Raji (cell line): ENCODE measurements around the gene SLC24A4.

Experiments
- POLR2A ChIP-seq: IDR thresholded peaks from 2 replicates; pipeline ENCODE4 v1.6.1; 2011; ENCODE audit warnings: low read depth, low read length, control low read depth; ENCODE audit not compliant: insufficient read depth

SLC24A4 gene

GRCh38 chr14:92308716-92309115, 14.2 kb upstream of the SLC24A4 start:
- TF ChIP-seq POLR2A = no peak

DNA sequence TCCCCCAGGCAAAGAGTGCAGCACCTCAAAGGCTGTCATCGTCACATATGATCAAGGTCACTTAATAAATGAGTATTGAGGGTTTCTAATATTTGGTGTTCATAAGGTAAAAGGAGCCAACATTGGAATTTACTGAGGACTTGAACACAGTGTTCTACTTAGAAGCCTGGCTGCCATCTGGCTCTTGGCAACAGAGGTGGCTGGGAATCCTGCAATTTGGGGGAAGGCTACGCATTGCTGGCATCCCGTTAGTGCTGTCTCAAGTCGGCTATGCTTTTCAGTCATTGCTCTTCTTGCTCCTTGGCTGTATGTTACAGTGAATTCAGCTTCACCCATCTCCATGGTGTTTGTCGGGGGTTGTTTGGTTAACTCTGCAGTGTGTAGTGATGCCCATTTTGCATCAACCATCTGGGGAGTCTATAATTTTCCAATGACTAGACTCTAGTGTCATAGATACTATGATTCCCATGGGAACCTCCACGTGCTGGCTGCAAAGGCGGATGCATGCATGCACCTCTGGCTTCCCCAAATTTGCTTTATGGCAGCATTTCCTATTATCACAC, 12.9 kb upstream of the SLC24A4 start:
- no peak for TF ChIP-seq POLR2A

DNA sequence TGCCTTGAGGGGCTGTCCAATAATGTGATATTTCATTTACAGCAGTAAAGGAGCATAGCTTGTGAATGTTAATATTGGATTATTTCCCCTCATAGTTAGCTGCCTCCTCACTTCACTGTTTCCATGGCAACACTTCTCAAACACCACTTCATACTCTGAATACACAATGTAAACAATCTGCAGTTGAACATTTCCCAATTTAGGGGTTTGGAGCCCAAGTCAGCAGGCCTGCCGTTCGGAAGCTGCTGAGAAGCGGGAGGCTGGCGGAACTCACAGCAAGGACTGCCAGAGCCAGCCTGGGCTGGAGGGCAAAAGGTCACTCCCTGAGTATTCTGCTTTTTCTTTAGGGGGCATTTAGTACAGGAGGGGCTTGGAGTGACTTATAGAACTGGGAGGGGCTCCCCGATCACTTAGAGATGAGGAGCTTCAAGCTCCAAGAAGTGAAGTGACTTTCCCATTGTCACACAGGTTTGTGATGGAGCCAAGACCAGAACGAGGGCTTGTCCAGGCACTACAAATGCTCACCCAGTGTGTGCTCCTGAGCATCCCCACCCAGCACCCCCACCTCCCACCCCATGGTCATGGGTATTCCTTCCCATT, 12.1 kb upstream of the SLC24A4 start:
- no peak for TF ChIP-seq POLR2A

- no peak for TF ChIP-seq POLR2A
These were observed 8.8 kb upstream of the SLC24A4 start for GRCh38 chr14:92314182-92314581.

DNA sequence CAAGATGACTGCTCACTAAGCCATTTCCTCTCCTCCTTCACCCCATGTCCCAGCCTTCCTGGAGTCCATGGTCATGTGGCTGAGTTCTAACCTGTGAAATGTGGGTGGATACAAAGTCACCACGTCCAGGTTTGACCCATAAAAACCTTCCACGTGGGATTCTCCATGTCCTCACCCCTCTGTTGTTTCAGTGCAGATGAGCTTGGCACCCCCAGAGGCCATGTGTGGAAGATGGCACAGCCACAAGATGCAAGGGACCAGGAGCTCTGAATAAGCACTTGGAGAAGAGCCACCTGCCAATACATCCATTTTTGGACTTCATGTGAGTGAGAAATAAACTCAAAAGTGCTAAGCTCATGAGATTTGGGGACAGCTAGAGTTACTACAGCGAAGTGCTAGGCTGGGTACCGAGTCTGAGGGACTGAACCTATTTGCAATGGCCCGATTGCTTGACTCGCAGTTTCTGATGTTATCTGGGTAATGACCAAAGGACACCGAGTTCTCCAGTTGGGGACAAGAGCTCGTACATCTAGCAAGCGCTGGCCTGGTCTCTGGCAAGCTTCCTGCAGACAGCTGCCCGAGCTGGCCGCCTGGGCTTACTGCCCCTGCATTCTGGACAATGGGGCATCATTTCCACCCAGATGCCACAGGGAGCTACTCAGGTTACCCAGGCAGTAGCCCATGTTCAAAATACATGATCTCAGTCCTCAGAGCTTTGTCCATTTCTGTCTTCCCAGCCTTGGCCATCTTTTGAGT, 7.7 kb upstream of the SLC24A4 start:
- TF ChIP-seq POLR2A = no peak

GRCh38 chr14:92316176-92316575, 6.8 kb upstream of the SLC24A4 start:
- TF ChIP-seq POLR2A = no peak

DNA sequence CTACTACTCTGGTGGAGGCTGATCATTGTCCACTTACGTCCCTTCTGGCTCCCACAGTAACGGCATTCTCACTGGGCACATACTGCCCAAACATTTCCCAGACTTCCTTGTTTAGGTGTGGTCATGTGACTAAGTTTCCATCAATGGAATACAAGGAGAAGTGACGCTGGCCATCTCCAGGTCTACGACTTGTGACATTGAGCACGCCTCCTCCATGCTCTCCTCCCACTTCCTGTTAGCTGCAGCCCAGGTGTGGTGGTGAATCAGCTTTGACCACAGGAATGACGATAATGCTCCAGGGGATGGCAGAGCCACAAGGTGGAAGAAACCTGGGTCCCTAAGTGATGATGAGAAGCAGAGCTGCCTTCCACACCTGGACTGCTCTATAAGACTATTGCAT, 6.0 kb upstream of the SLC24A4 start:
- TF ChIP-seq POLR2A = no peak

DNA sequence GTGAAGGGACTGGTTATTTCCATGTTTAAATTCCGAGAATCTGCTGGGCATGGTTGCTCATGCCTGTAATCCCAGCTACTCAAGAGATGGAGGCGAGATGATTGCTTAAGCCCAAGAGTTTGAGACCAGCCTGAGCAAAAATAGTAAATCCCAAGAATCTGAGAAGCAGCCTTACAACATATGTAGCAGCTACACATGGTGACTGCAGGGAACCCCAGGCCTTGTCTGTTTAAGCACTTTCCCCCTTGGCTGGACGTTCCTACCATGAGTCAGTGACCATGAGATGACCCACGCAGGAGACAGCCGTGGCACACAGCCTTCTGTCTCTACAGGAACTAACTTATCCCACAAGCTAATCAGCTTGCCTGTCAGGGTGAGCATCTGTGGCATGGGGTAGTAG, 5.5 kb upstream of the SLC24A4 start:
- TF ChIP-seq POLR2A = no peak

DNA sequence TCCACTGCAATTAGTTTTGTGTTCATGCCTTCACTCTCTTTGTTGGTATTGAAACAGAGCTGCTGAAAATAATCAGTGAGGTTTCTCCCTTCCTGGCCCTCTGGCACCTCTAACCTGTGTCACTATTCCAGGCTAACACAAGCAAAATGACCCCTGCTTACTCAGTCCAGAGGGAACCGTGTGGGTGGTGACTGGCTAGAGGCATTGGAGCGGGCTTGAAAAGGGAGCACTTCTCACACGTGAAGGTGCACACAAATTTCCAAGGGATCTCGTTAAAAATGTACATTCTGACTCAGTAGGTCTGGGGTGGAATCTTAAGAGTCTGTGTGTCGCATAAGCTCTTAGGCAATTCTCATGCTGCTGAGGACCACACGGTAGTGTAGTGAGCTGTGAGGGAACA, 1.3 kb upstream of the SLC24A4 start:
- TF ChIP-seq POLR2A = no peak

- no peak for TF ChIP-seq POLR2A
These were observed 449 bp upstream of the SLC24A4 start for GRCh38 chr14:92322516-92322915.

- no peak for TF ChIP-seq POLR2A
These were observed 1.2 kb downstream of the SLC24A4 start for GRCh38 chr14:92323916-92324818.

GRCh38 chr14:92325835-92326234, 2.9 kb downstream of the SLC24A4 start:
- TF ChIP-seq POLR2A = no peak

- TF ChIP-seq POLR2A = no peak
These were observed 5.8 kb downstream of the SLC24A4 start for GRCh38 chr14:92328664-92329255.

DNA sequence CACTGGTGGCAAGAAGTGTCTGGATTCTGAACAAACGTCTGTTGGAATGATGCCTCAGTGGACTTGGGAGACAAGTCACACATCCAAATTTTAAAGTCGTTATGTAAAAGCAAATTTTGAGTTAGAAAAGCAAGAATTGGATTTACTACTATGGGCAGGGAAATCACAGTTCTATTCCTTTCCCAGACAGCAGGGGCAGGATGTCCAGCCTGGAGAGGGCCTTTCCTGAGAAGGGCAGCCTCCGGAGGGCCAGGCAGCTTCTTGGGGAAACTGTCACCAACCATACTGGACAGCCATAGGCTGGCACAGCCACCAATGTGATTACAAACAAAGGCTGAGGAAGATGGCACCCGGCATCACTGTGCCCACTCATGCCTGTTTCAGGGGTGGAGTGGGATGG, 11.1 kb downstream of the SLC24A4 start:
- TF ChIP-seq POLR2A = no peak

- no peak for TF ChIP-seq POLR2A
These were observed 13.4 kb downstream of the SLC24A4 start for GRCh38 chr14:92336363-92336762.
